Heart left ventricle (tissue), 13 donors: ENCODE data around the gene KDM4E.

Experiments used
- CTCF ChIP-seq, 12 donors: fragments of 200-600 bp; sonication (generic) in 4 of 12; IDR thresholded peaks; one replicate each; pipeline versions ENCODE4 v1.5.0 to v1.8.0; 2018 to 2022; ENCODE audit warnings: antibody characterized with exemption in 12 of 12, mild to moderate bottlenecking in 5 of 12
- POLR2A ChIP-seq, 2 donors: fragments of 450-650 bp; IDR thresholded peaks; one replicate each; pipeline ENCODE4 v1.6.1; 2017; ENCODE audit warnings: antibody characterized with exemption in 2 of 2, mild to moderate bottlenecking in 2 of 2, moderate library complexity in 2 of 2
- donor health status: ischemic (EF 13 %, LVEDD 7.1; RV severe dilation, severe dysfunction).
- donor health status: DM: no; HTN: yes; CAD: no.
- donor health status: DM: no; HTN: no; CAD: no.
- donor health status: ischemic (EF 25% LVEDD 6.9; RV normal size, moderate dysfunction).
- donor health status: ischemic (EF 25% LVEDD 5.7; RV mildly dilated, moderate dysfunction).
- donor health status: ischemic (EF 35%, LVEDD 5.7; RV mildly dilated, moderate dysfunction).
- donor health status: nonischemic (EF 11% LVEDD 7.7; RV severe dilation, severe dysfunction).
- donor health status: DM: yes; HTN: yes; CAD: no.
- donor health status: PGD.
- donor health status: ischemic (EF 29% LVEDD 5.4; RV normal size, mild dysfunction).
- donor health status: nonischemic (EF 23%, LVEDD 6.1; RV moderate dilation, normal function).

GRCh38 chr11:95066716-95067038, 41.6 kb downstream of the KDM4E start, which contains the start of gene SRSF8:
- no peak for TF ChIP-seq POLR2A (IDR thresholded peaks at IDR 0.05)
- TF ChIP-seq CTCF (IDR thresholded peaks at IDR 0.05) = no peak
